Neutrophil (primary cell): ENCODE data around the gene C10orf88.
"Not testable (repeated sequence)": the region's sequence is repeated elsewhere in the genome, so short reads cannot be mapped to it uniquely, and the experiment has no call there.

Source experiments
- H3K27ac ChIP-seq: fragments of 200-600 bp; sonication (generic); 2 replicates; pipeline ENCODE4 v1.5.1; 2016; ENCODE audit warnings: mild to moderate bottlenecking, moderate library complexity
- H3K27me3 ChIP-seq: fragments of 200-600 bp; sonication (generic); 2 replicates; pipeline ENCODE4 v1.6.0; 2016; ENCODE audit warnings: mild to moderate bottlenecking
- H3K36me3 ChIP-seq: fragments of 200-600 bp; sonication (generic); 2 replicates; pipeline ENCODE4 v1.5.1; 2017
- H3K4me1 ChIP-seq, 2 experiments: fragments of 200-600 bp in 1 of 2; sonication (generic) in 1 of 2; 1 replicate in 1 of 2; 2 replicates in 1 of 2; pipeline versions ENCODE4 v1.5.1 to v1.6.1; 2013 to 2016; ENCODE audit warnings: low read depth in 1 of 2, low read length in 1 of 2, mild to moderate bottlenecking in 1 of 2, moderate library complexity in 1 of 2; ENCODE audit not compliant: control insufficient read depth in 1 of 2, insufficient read depth in 1 of 2
- H3K4me3 ChIP-seq, 2 experiments: fragments of 200-600 bp in 1 of 2; sonication (generic) in 1 of 2; 1 replicate in 1 of 2; 2 replicates in 1 of 2; pipeline ENCODE4 v1.5.1; 2013 to 2016; ENCODE audit warnings: low read depth in 1 of 2, low read length in 1 of 2, mild to moderate bottlenecking in 1 of 2, moderate library complexity in 1 of 2
- H3K9me3 ChIP-seq: fragments of 200-600 bp; sonication (generic); 2 replicates; pipeline ENCODE4 v1.5.1; 2016
- CTCF ChIP-seq: fragments of 200-600 bp; sonication (generic); IDR thresholded peaks from 2 replicates; pipeline ENCODE4 v1.5.1; 2016; ENCODE audit warnings: antibody characterized with exemption

C10orf88 gene

GRCh38 chr10:122911889-122912484 lies 42.0 kb downstream of the C10orf88 start:
- no peak for TF ChIP-seq CTCF
- no peak overlapping the region for H3K27ac ChIP-seq
- no peaks in the 10 kb centered on the region for H3K4me1 ChIP-seq
- no peak overlapping the region for H3K4me3 ChIP-seq
- no peaks in the 10 kb centered on the region for H3K36me3 ChIP-seq
- no peaks in the 10 kb centered on the region for H3K9me3 ChIP-seq
- H3K27me3 ChIP-seq = no peaks in the 10 kb centered on the region

GRCh38 chr10:122910310-122910709 lies 43.7 kb downstream of the C10orf88 start, which contains the start of gene FAM24A:
Gene FAM24A (plus strand): TSS chr10:122910610. CDS start chr10:122911635, 1,025 bp downstream.
- H3K27me3 ChIP-seq = no peaks in the 10 kb centered on the region
- no peaks in the 10 kb centered on the region for H3K4me1 ChIP-seq
- no peaks in the 10 kb centered on the region for H3K36me3 ChIP-seq
- no peak within 1 kb of the TSS for H3K27ac ChIP-seq
- no peaks in the 10 kb centered on the region for H3K9me3 ChIP-seq
- no peak for TF ChIP-seq CTCF
- H3K4me3 ChIP-seq = no peak within 1 kb of the TSS

GRCh38 chr10:122903861-122904260 lies 50.2 kb downstream of the C10orf88 start:
- not testable (repeated sequence) for H3K27me3 ChIP-seq, H3K4me1 ChIP-seq, H3K9me3 ChIP-seq, H3K27ac ChIP-seq, H3K36me3 ChIP-seq, H3K4me3 ChIP-seq

GRCh38 chr10:122894261-122894944 lies 59.6 kb downstream of the C10orf88 start:
- no peak for TF ChIP-seq CTCF
- H3K9me3 ChIP-seq = no peaks in the 10 kb centered on the region
- H3K36me3 ChIP-seq = no peaks in the 10 kb centered on the region
- no peak overlapping the region for H3K4me3 ChIP-seq
- peaks cover 15% of the 10 kb centered on the region for H3K27me3 ChIP-seq
- no peaks in the 10 kb centered on the region for H3K4me1 ChIP-seq
- no peak overlapping the region for H3K27ac ChIP-seq

GRCh38 chr10:122884166-122884565 lies 69.9 kb downstream of the C10orf88 start:
- Histone ChIP-seq H3K4me1 (peaks cover 7 to 9% of the 10 kb centered on the region in 2 experiments), H3K27me3 (peaks cover 33% of the 10 kb centered on the region), H3K27ac (no peak overlapping the region), H3K9me3 (no peaks in the 10 kb centered on the region), H3K4me3 (no peak overlapping the region), H3K36me3 (no peaks in the 10 kb centered on the region)
- TF ChIP-seq CTCF = no peak

- TF ChIP-seq CTCF = no peak
- H3K9me3 ChIP-seq = no peaks in the 10 kb centered on the region
Measured at GRCh38 chr10:122882766-122883165, 71.3 kb downstream of the C10orf88 start.

More at GRCh38 chr10:122882766-122883165, 71.3 kb downstream of the C10orf88 start:
- Histone ChIP-seq H3K4me1 (peaks cover 7 to 9% of the 10 kb centered on the region in 2 experiments), H3K27ac (no peak overlapping the region), H3K4me3 (no peak overlapping the region), H3K27me3 (peaks cover 40% of the 10 kb centered on the region), H3K36me3 (no peaks in the 10 kb centered on the region)
